Spleen (tissue), 11 donors: ENCODE data around the gene KIF21A. TPM values are rescaled to one million over a fixed set of nuclear protein-coding genes. Genes with fewer than 3 reads are reported as not detected.

Experiments
- DNase-seq: peaks from one replicate; pipeline ENCODE4 v3.0.0-alpha.2; 2020
- H3K27ac ChIP-seq, 8 donors: fragments of 200-600 bp; sonication (generic) in 7 of 8; 1 replicate in 4 of 8; 2 replicates in 4 of 8; pipeline versions ENCODE4 v1.5.0 to v1.8.0; 2016 to 2021; ENCODE audit warnings: inconsistent platforms in 4 of 8, mild to moderate bottlenecking in 4 of 8, moderate library complexity in 1 of 8
- H3K27me3 ChIP-seq, 7 donors: fragments of 200-600 bp; sonication (generic) in 6 of 7; replicated peaks in 1 of 7; 1 replicate in 4 of 7; 2 replicates in 3 of 7; pipeline versions ENCODE4 v1.5.0 to v1.8.0; 2016 to 2021; ENCODE audit warnings: inconsistent platforms in 3 of 7, mild to moderate bottlenecking in 1 of 7
- H3K36me3 ChIP-seq, 6 donors: fragments of 200-600 bp; sonication (generic) in 5 of 6; 1 replicate in 4 of 6; 2 replicates in 2 of 6; pipeline versions ENCODE4 v1.5.0 to v1.8.0; 2016 to 2021; ENCODE audit warnings: inconsistent platforms in 2 of 6
- H3K4me1 ChIP-seq, 6 donors: fragments of 200-600 bp; sonication (generic) in 5 of 6; 1 replicate in 3 of 6; 2 replicates in 3 of 6; pipeline versions ENCODE4 v1.5.0 to v1.8.0; 2016 to 2021; ENCODE audit warnings: inconsistent platforms in 3 of 6
- H3K4me3 ChIP-seq, 8 donors: fragments of 200-600 bp; sonication (generic) in 7 of 8; 1 replicate in 4 of 8; 2 replicates in 4 of 8; pipeline versions ENCODE4 v1.5.0 to v1.8.0; 2016 to 2021; ENCODE audit warnings: inconsistent platforms in 4 of 8, mild to moderate bottlenecking in 4 of 8, moderate library complexity in 2 of 8
- H3K9me3 ChIP-seq, 8 donors: fragments of 200-600 bp; sonication (generic) in 7 of 8; 1 replicate in 4 of 8; 2 replicates in 4 of 8; pipeline versions ENCODE4 v1.5.0 to v1.8.0; 2016 to 2021; ENCODE audit warnings: inconsistent platforms in 4 of 8
- CTCF ChIP-seq, 11 experiments: fragments of 200-600 bp in 7 of 11; fragments of 450-650 bp in 4 of 11; sonication (generic) in 4 of 11; IDR thresholded peaks in 8 of 11; conservative IDR thresholded peaks in 3 of 11; 1 replicate in 7 of 11; 2 replicates in 4 of 11; pipeline versions ENCODE4 v1.4.0 to v1.8.0; 2016 to 2021; ENCODE audit warnings: antibody characterized with exemption in 11 of 11, inconsistent platforms in 4 of 11, mild to moderate bottlenecking in 1 of 11
- POLR2A ChIP-seq, 3 donors: fragments of 450-650 bp; IDR thresholded peaks; one replicate each; pipeline ENCODE4 v1.5.1; 2017; ENCODE audit warnings: antibody characterized with exemption in 3 of 3, mild to moderate bottlenecking in 1 of 3
- POLR2AphosphoS5 ChIP-seq, 3 donors: sonication (generic); formaldehyde crosslinking; IDR thresholded peaks; one replicate each; pipeline ENCODE4 v1.5.1; 2017; ENCODE audit warnings: antibody characterized with exemption in 3 of 3
- WGBS, 5 donors: extraction: QIAGEN DNeasy Blood & Tissue Kit in 3 of 5; methylation state at CpG; one replicate each; pipeline versions ENCODE4 v1.1.5 to v1.1.7; 2013 to 2018; 5-methylcytosine and 5-hydroxymethylcytosine counted together
- intact Hi-C: fragments of 100-400 bp; cut with DNase I; formaldehyde crosslinking; loops from one replicate; pipeline ENCODE4 v1.15.0; 2023; ENCODE audit warnings: low total_unique reads
- polyA plus RNA-seq, 3 donors: library from polyadenylated mRNA; stranded (reverse); fragments of 200-250 nt; gene quantifications; one replicate each; pipeline ENCODE4 v1.2.1, GENCODE V29; 2013
- total RNA-seq, 7 donors: library from RNA; depleted of rRNA in 3 of 7; stranded (reverse); fragments of >200 nt in 3 of 7; fragmentation: NEBNext Ultra II Directional in 4 of 7; extraction: Animal tissue kit (Norgen Biotek cat#: 25700) in 4 of 7; gene quantifications; one replicate each; pipeline versions ENCODE4 v1.1.0 to v1.2.1, GENCODE V29; 2016 to 2021
- donor health status: healthy with polysubstance abuse.
- donor health status: DM: no; HTN: no; CAD: no; lungs with moderate emphysema.
- donor health status: DM: no; HTN: no; CAD: no.
- donor health status: Bipolar disorder and iron deficiency.
- donor health status: healthy.
- donor health status: DM: no; HTN: no; CAD: no.
- donor health status: DM: yes; HTN: yes; CAD: no.

The KIF21A gene
- total and polyA plus RNA-seq, 10 donors = 1.0 to 47.1 (median 11.8) TPM

- 70 to 85% (median 74%) methylated on average over 5 of the region's 5 CpGs for WGBS, 5 donors
- TF ChIP-seq CTCF (IDR thresholded peaks at IDR 0.05 in 8 of 11, conservative IDR thresholded peaks at IDR 0.05 in 3 of 11) = no peak
These were observed 22.2 kb upstream of the KIF21A start for GRCh38 chr12:39464976-39465695.

GRCh38 chr12:39461059-39461458 is 18.1 kb upstream of the KIF21A start:
- intact Hi-C loops = no loop called here
- no peaks in the 10 kb centered on the region for H3K4me1 ChIP-seq
- H3K4me3 ChIP-seq = no peak overlapping the region
- no peaks in the 10 kb centered on the region for H3K27me3 ChIP-seq
- peaks cover 0 to 5% (median 0%) of the 10 kb centered on the region in 8 donors for H3K9me3 ChIP-seq
- no peak for TF ChIP-seq POLR2AphosphoS5 (IDR thresholded peaks at IDR 0.05)
- no peak for TF ChIP-seq POLR2A (IDR thresholded peaks at IDR 0.05)
- no peak for TF ChIP-seq CTCF (IDR thresholded peaks at IDR 0.05 in 8 of 11, conservative IDR thresholded peaks at IDR 0.05 in 3 of 11)
- H3K27ac ChIP-seq = no peak overlapping the region
- WGBS, 5 donors = 75 to 91% (median 86%) methylated on average over 1 of the region's 1 CpG
- H3K36me3 ChIP-seq = no peaks in the 10 kb centered on the region
- DNase-seq = no peak

More at GRCh38 chr12:39464976-39465695, 22.2 kb upstream of the KIF21A start:
- peaks cover 0 to 9% (median 5%) of the 10 kb centered on the region in 6 donors for H3K4me1 ChIP-seq
- no peak for DNase-seq
- H3K36me3 ChIP-seq = no peaks in the 10 kb centered on the region
- intact Hi-C loops = no loop called here
- H3K27me3 ChIP-seq = no peaks in the 10 kb centered on the region
- peaks cover 0 to 5% (median 0%) of the 10 kb centered on the region in 8 donors for H3K9me3 ChIP-seq
- no peak overlapping the region for H3K27ac ChIP-seq
- no peak overlapping the region for H3K4me3 ChIP-seq

- Histone ChIP-seq H3K36me3 (no peaks in the 10 kb centered on the region), H3K27ac (no peak overlapping the region), H3K4me1 (no peaks in the 10 kb centered on the region), H3K27me3 (no peaks in the 10 kb centered on the region), H3K9me3 (peaks cover 0 to 5% (median 0%) of the 10 kb centered on the region in 8 donors), H3K4me3 (no peak overlapping the region)
- intact Hi-C loops = no loop called here
- DNase-seq = no peak
- WGBS, 5 donors = 73 to 88% (median 77%) methylated on average over 7 of the region's 7 CpGs
- TF ChIP-seq CTCF (IDR thresholded peaks at IDR 0.05 in 8 of 11, conservative IDR thresholded peaks at IDR 0.05 in 3 of 11) = no peak
- no peak for TF ChIP-seq POLR2AphosphoS5 (IDR thresholded peaks at IDR 0.05)
- no peak for TF ChIP-seq POLR2A (IDR thresholded peaks at IDR 0.05)
These were observed 16.1 kb upstream of the KIF21A start for GRCh38 chr12:39459027-39459434.

GRCh38 chr12:39451977-39452376 is 9.1 kb upstream of the KIF21A start:
- WGBS, 5 donors = 14 to 39% (median 23%) methylated on average over 1 of the region's 1 CpG
- Histone ChIP-seq H3K36me3 (no peaks in the 10 kb centered on the region), H3K4me1 (no peaks in the 10 kb centered on the region), H3K4me3 (no peak overlapping the region), H3K27ac (no peak overlapping the region), H3K27me3 (no peaks in the 10 kb centered on the region), H3K9me3 (no peaks in the 10 kb centered on the region)
- intact Hi-C loops = no loop called here
- no peak for DNase-seq
- TF ChIP-seq POLR2AphosphoS5 (IDR thresholded peaks at IDR 0.05) = no peak
- TF ChIP-seq CTCF (IDR thresholded peaks at IDR 0.05 in 8 of 11, conservative IDR thresholded peaks at IDR 0.05 in 3 of 11) = no peak
- TF ChIP-seq POLR2A (IDR thresholded peaks at IDR 0.05) = no peak
